Panc1 (cell line): ENCODE results near the gene TERC.

Source experiments
- CTCF ChIP-seq: fragments of 450-650 bp; IDR thresholded peaks from 2 replicates; pipeline ENCODE4 v1.5.1; 2017; ENCODE audit warnings: mild to moderate bottlenecking
- POLR2AphosphoS5 ChIP-seq: IDR thresholded peaks from 2 replicates; pipeline ENCODE4 v1.6.1; 2012; ENCODE audit warnings: mild to moderate bottlenecking, low read depth, low read length, moderate library complexity
- SIN3A ChIP-seq: IDR thresholded peaks from 2 replicates; pipeline ENCODE4 v1.6.1; 2012; ENCODE audit warnings: low read depth, mild to moderate bottlenecking, low read length, moderate library complexity, borderline replicate concordance; ENCODE audit not compliant: insufficient read depth
- TCF7L2 ChIP-seq: IDR thresholded peaks from 2 replicates; pipeline ENCODE4 v1.6.1; 2011; ENCODE audit warnings: mild to moderate bottlenecking, low read depth, low read length, inconsistent platforms
- TF ChIP-seq, protein P1 (sequence below), 2 experiments: IDR thresholded peaks; 2 replicates each; pipeline ENCODE4 v1.6.1; 2011 to 2012; ENCODE audit warnings: low read depth in 2 of 2, control low read depth in 1 of 2, low read length in 1 of 2, mild to moderate bottlenecking in 1 of 2, moderate library complexity in 1 of 2; ENCODE audit not compliant: insufficient read depth in 1 of 2

- TF ChIP-seq CTCF (no peak), TCF7L2 (no peak), POLR2AphosphoS5 (no peak), SIN3A (no peak)
- TF ChIP-seq, protein P1, sequence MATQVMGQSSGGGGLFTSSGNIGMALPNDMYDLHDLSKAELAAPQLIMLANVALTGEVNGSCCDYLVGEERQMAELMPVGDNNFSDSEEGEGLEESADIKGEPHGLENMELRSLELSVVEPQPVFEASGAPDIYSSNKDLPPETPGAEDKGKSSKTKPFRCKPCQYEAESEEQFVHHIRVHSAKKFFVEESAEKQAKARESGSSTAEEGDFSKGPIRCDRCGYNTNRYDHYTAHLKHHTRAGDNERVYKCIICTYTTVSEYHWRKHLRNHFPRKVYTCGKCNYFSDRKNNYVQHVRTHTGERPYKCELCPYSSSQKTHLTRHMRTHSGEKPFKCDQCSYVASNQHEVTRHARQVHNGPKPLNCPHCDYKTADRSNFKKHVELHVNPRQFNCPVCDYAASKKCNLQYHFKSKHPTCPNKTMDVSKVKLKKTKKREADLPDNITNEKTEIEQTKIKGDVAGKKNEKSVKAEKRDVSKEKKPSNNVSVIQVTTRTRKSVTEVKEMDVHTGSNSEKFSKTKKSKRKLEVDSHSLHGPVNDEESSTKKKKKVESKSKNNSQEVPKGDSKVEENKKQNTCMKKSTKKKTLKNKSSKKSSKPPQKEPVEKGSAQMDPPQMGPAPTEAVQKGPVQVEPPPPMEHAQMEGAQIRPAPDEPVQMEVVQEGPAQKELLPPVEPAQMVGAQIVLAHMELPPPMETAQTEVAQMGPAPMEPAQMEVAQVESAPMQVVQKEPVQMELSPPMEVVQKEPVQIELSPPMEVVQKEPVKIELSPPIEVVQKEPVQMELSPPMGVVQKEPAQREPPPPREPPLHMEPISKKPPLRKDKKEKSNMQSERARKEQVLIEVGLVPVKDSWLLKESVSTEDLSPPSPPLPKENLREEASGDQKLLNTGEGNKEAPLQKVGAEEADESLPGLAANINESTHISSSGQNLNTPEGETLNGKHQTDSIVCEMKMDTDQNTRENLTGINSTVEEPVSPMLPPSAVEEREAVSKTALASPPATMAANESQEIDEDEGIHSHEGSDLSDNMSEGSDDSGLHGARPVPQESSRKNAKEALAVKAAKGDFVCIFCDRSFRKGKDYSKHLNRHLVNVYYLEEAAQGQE (IDR thresholded peaks at IDR 0.05; ENCODE audit: insufficient read depth in 1 of 2, low read depth in 2 of 2, low read length in 1 of 2), result no peak
These were observed 15.9 kb upstream of the TERC start for GRCh38 chr3:169780742-169781141.
